Dedifferentiated amniotic fluid mesenchymal stem cell (primary cell): ENCODE data around the gene EPSTI1.
"Not testable (repeated sequence)": the region's sequence is repeated elsewhere in the genome, so short reads cannot be mapped to it uniquely, and the experiment has no call there.

Experiments used
- DNase-seq: peaks from one replicate; pipeline ENCODE4 v3.0.0-alpha.2; 2016; ENCODE audit errors: extremely low spot score

EPSTI1 gene

DNA sequence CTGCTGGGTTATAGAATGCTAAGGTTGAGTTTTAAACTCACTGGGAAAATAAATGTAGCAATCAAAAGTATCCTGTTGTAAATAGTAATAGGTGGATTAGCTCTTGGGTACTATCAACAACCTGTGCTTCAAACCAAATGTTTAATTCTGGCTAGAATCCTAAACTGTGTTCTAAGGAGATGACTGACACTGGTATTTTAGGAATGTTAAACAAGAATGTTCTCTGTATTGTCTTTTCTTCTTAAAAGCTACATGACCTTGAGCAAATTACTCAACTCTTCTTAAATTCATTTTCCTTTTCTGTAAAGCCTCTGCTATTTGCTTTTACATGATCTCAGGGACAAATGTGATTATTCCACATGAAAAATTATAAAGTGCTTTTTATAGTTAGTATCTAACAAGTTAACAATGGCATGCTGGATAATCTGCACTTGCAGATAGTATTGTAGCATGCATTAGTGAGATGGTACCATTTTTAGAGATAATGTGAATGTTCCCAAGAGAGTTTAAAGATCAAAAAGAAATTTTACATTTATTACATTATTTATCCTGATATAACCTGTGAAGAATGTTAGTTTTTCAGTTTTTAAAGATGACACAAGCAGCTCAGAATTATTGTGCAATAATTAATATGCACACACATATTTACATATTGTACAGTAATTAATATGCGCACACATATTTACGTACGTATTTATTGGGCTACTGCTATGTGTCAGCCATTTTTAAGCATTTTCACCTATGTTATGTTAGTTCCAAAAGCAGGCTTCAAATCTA is 13.6 kb upstream of the EPSTI1 start:
- peak; percentile 32 for DNase-seq

DNA sequence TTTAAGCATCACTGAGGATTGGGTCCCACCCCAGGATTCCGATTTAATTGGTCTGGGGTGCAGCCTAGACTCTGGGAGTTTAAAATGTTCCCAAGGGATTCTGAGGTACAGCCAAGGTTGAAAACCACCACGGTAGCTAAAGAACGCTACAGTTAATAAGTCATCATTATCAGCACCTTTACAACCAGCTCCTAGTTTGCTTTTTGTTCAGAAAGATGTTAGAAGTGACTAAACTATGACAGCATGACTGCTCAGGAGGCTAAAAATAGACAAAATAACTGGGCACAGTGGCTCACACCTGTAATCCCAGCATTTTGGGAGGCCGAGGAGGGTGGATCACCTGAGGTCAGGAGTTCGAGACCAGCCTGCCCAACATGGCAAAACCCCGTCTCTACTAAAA is 11.7 kb upstream of the EPSTI1 start:
- no peak for DNase-seq

GRCh38 chr13:43003010-43003409 is 11.0 kb upstream of the EPSTI1 start:
- DNase-seq, result no peak

GRCh38 chr13:43002021-43002420 is 10.0 kb upstream of the EPSTI1 start:
- DNase-seq, result no peak

DNA sequence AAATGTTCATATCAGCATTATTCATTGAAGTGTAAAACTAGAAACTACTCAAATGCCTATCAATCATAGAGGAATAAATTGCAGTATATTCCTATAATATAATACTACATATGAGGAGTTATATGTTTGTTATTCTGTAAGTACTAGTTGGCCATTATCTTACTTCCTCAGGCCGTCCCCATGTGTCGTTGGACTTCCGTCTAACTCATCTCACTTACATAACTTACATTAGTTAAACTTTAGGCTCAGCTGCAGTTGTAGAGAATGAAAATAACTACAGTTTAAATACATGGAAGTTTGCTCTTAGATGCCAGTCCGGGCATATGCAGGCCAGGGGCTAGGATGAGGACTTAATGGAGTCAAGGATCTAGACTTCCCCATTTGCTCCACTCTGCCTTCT is 8.6 kb upstream of the EPSTI1 start:
- DNase-seq, result no peak

- DNase-seq, result no peak
These were observed 7.5 kb upstream of the EPSTI1 start for GRCh38 chr13:42999491-42999890.

GRCh38 chr13:42997381-42997780 is 5.3 kb upstream of the EPSTI1 start:
- peak; percentile 31 for DNase-seq

DNA sequence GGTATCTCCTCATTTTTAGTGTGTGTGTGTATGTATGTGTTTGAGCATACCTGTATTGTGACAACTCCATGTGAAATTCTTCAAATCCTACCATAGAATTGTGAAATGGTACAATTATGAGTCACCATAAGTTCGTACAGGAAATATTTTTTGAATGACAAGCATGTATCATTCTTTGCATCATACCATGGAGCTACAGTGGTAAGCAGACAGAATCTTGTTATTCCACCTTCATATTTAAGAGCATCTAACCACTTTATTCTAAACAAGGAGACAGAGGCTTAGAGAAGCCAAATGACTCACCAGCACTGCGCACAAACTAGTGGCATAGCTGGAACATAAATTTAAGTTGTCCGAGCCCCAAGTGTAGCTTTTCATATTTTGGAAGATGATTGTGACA is 4.5 kb upstream of the EPSTI1 start:
- DNase-seq, result peak; percentile 79

DNA sequence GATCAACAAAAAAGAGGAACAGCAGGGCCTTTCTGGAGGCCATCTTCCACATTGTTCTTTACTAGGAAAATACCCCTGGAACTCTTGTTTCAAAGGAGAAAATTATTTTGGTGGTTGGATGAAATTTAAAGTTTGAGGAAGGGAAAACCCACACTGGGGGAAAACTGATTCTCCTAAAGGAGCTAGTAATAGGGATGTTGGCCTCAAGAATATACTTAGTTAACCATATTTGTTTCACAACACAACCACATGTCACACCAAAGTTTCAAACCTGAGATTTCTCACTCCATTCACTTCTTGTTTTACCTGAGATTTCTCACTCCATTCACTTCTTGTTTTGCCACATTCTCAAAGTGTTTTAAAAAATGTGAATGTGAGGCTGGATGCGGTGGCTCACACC is 2.8 kb upstream of the EPSTI1 start:
- no peak for DNase-seq

GRCh38 chr13:42992764-42993122 is 702 bp upstream of the EPSTI1 start:
- DNase-seq, result no peak

DNA sequence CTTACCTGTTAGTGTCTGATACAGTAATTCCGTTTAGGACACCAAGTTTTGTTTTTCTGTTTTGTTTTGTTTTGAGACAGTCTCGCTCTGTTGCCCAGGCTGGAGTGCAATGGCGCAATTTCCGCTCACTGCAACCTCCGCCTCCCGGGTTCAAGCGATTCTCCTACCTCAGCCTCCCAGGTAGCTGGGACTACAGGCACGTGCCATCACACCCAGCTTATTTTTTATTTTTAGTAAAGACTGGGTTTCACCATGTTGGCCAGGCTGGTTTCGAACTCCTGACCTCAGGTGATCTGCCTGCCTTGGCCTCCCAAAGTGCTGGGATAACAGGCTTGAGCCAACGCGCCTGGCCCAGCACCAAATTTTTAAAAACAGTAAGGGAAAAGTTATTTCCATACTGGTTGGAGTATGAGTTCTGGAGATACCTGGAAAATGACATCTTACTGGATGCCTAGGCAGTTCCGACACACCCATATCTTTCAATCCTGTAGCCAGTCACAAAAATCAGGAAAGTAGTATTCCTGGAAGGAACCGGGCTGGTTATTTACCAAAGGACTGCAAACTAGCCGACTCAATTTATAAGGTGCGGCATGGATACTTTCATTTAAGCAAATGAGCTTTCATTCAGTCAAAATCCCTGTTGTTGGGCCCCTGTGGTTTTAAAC is 676 bp downstream of the EPSTI1 start:
- DNase-seq, result not testable (repeated sequence)

DNA sequence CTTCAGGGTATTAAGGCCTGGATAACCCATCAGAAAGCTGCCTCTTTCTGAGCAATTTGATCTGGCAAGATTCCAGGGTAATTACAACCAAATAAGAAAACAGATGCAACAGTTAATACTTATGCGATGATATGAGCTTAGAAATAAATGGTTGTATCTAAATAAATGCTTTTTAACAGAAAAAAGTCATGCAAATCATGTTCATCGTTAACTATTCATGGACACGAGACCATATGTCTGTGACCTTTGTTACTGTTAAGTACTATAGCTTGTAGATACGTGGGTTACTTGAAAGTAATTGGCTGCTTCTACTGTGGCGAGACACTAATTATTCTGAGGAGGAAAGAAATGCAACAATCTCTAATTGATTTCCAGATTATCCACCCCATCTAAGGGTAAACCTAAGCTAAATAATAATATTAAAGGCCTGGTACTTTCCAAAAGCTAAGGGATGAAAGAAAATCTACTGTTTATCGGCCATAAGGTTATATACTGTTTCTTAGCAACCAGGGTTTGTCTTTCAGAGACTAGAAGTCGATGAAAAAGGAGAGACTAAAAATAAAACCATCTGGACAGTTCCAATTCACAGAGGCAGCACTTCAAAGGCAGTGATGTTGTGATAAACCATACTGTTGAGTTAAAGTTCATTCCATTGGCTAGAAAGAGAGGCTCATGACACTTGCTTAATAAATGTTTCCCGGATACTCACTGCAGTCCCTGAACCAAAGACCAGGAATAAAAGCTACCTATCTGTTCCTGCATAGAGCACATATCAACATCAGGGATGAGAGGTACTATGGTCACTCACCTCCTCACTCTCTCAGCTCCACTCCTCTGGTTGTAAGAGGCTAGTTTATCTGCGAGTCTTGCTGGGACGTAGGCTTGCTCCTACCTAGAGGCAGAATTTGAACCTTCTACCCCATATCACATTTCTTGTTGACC is 1.5 kb downstream of the EPSTI1 start:
- DNase-seq, result no peak

DNA sequence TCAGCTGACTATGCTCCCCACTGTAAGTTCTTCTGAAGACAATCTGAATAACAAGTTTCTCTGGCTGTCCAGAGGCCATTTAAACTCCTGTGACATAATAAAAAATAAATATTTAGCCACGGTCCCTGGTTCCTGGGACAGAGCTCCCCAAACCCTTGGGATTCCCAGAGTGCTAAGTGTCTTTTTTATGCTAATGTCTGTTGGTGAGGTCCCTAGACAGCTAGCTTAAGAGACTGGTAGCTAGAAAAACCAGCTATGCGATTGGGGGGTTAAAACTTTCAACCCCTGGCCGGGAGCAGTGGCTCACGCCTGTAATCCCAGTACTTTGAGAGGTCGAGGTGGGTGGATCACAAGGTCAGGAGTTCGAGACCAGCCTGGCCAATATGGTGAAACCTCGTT is 5.9 kb downstream of the EPSTI1 start:
- DNase-seq, result no peak

GRCh38 chr13:42985312-42986175 is 6.5 kb downstream of the EPSTI1 start:
- DNase-seq, result no peak

- no peak for DNase-seq
These were observed 7.3 kb downstream of the EPSTI1 start for GRCh38 chr13:42984691-42985090.

DNA sequence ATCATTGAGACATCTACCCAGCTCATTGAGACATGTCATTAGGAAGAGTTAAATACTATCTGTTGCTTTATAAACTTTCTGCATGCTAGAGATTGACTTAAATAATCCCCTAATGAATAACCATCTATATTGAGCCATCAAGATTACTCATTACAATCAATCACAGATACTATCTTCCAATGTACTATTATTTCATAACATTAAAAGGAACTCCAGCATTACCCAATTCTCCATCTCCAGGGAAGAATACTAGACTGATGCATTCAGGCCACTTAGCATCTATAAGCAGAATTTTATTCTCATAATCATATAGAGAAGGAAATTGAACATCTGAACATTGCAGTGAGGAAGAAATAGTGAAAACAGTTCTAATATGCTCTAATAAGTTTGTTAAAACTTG is 8.0 kb downstream of the EPSTI1 start:
- no peak for DNase-seq

- no peak for DNase-seq
These were observed 10.2 kb downstream of the EPSTI1 start for GRCh38 chr13:42981853-42982252.

DNA sequence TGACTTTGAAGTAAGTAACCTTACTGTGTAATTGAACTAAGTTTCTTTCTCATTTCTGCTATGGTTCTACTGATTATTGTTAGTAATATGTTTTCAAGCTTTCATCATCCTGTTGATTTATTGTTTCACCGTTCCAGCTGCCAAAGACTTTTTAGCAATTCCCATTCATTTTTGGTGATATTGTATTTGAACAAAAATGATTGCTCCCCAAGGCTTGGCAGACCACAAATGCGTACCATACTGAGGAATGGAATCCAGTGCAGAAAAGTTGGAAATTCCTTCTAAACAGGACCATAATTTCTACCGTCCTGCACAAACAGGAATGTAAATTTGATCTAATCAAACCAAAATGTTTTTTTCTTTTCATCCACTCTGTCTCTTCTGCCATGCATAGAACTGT is 10.7 kb downstream of the EPSTI1 start:
- DNase-seq, result peak; percentile 44

GRCh38 chr13:42977219-42977659 is 14.8 kb downstream of the EPSTI1 start:
- DNase-seq, result no peak

GRCh38 chr13:42976066-42976465 is 16.0 kb downstream of the EPSTI1 start:
- no peak for DNase-seq

- no peak for DNase-seq
These were observed 18.5 kb downstream of the EPSTI1 start for GRCh38 chr13:42973581-42973980.
